GM23338 (cell line): Measurements from ENCODE around the gene FARP1.

Experiments used
- CTCF ChIP-seq, 2 experiments: fragments of 200-600 bp in 1 of 2; sonication (generic) in 1 of 2; conservative IDR thresholded peaks; 2 replicates each; pipeline versions ENCODE4 v1.5.1 to v1.6.1; 2016 to 2017; ENCODE audit warnings: antibody characterized with exemption in 2 of 2, low read depth in 2 of 2, mild to moderate bottlenecking in 2 of 2, moderate library complexity in 1 of 2
- ETS1 ChIP-seq: IDR thresholded peaks from 2 replicates; pipeline ENCODE4 v1.6.1; 2016; ENCODE audit warnings: antibody characterized with exemption
- POLR2AphosphoS5 ChIP-seq: IDR thresholded peaks from 2 replicates; pipeline ENCODE4 v1.6.1; 2016; ENCODE audit warnings: antibody characterized with exemption, low read depth
- ZNF331 ChIP-seq: fragments of 250-450 bp; sonication (Bioruptor Pico); IDR thresholded peaks from 2 replicates; pipeline ENCODE4 v1.5.0; 2020; ENCODE audit warnings: low read depth, mild to moderate bottlenecking, moderate library complexity

DNA sequence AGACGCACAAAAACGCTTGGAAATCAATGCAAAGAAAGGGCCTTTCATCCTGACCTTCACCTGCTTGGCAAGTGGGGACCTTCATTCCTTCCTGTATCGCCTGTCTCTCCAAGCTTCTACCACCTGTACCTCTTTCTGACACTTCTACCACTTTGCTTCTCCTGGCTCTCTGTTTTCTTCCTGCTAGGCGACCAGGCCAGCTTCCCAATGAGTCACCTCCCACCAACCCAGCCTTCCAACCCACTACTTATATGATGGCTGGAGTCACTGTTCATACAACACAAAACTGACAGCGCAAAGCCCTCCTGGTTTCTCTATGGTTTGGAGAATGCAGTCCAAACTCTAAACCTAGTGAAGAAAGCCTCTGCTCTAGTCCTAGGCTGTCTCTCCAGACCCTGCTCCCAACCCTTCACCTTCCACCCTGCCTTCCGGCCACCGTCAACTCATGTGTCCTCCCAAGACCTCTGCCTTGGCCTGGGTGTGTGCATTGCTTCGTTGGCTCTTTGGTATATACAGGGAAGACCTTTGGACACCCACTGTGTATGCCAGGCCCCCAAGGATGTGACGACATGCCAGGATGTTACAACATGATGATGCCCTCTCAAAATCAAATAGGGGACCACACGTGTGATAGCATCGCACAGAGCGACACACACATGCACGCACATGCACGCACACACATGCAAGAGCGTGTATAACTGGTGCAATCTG, 285.5 kb downstream of the FARP1 start:
- TF ChIP-seq CTCF (conservative IDR thresholded peaks at IDR 0.05; ENCODE audit: low read depth in 2 of 2), result no peak
- TF ChIP-seq POLR2AphosphoS5, result no peak
- no peak for TF ChIP-seq ZNF331 (CRISPR knock-in tag)
- no peak for TF ChIP-seq ETS1
